Coronary artery (tissue), 2 donors: ENCODE data around the gene ZSWIM9.

Experiments used
- DNase-seq: peaks from one replicate; pipeline ENCODE4 v3.0.0-alpha.2; 2017; ENCODE audit warnings: low spot score
- H3K27ac ChIP-seq, 2 donors: fragments of 200-600 bp; sonication (generic); one replicate each; pipeline ENCODE4 v1.5.1; 2016 to 2019
- H3K4me3 ChIP-seq: fragments of 200-600 bp; sonication (generic); 2 replicates; pipeline ENCODE4 v1.5.1; 2016; ENCODE audit warnings: mild to moderate bottlenecking, moderate library complexity
- TF ChIP-seq, protein P1 (sequence below): fragments of 200-600 bp; sonication (generic); IDR thresholded peaks from one replicate; pipeline ENCODE4 v1.5.1; 2019; ENCODE audit warnings: antibody characterized with exemption

ZSWIM9 gene

GRCh38 chr19:48171710-48172109, 1.2 kb downstream of the ZSWIM9 start:
- TF ChIP-seq, protein P1, sequence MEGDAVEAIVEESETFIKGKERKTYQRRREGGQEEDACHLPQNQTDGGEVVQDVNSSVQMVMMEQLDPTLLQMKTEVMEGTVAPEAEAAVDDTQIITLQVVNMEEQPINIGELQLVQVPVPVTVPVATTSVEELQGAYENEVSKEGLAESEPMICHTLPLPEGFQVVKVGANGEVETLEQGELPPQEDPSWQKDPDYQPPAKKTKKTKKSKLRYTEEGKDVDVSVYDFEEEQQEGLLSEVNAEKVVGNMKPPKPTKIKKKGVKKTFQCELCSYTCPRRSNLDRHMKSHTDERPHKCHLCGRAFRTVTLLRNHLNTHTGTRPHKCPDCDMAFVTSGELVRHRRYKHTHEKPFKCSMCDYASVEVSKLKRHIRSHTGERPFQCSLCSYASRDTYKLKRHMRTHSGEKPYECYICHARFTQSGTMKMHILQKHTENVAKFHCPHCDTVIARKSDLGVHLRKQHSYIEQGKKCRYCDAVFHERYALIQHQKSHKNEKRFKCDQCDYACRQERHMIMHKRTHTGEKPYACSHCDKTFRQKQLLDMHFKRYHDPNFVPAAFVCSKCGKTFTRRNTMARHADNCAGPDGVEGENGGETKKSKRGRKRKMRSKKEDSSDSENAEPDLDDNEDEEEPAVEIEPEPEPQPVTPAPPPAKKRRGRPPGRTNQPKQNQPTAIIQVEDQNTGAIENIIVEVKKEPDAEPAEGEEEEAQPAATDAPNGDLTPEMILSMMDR: no peak
- no peak for DNase-seq
- Histone ChIP-seq H3K4me3 (no peak overlapping the region), H3K27ac (no peak overlapping the region)

- H3K27ac ChIP-seq: no peak overlapping the region
- no peak overlapping the region for H3K4me3 ChIP-seq
- TF ChIP-seq, protein P1: no peak
- DNase-seq: no peak
Measured at GRCh38 chr19:48174445-48175030, 4.1 kb downstream of the ZSWIM9 start.

DNA sequence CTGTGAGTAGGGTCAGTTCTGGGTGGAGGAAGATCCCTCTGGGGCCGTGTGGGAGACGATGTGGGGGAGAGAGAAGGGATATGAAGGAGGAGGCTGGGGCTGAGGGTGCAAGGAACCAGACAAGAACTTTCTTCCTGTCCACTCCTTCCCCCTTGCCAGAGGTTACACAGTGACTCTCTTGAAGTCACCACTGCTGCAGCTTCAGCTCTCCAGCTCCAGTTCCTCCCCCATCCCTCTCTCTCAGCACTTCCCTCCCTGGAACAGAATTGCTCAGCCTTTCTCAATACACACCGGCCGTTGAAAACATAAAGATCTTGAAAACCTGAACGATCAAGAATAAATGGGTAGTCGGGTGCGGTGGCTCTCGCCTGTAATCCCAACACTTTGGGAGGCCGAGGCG, 5.1 kb downstream of the ZSWIM9 start:
- Histone ChIP-seq H3K4me3 (no peak overlapping the region), H3K27ac (no peak overlapping the region)
- TF ChIP-seq, protein P1: no peak
- DNase-seq: no peak

DNA sequence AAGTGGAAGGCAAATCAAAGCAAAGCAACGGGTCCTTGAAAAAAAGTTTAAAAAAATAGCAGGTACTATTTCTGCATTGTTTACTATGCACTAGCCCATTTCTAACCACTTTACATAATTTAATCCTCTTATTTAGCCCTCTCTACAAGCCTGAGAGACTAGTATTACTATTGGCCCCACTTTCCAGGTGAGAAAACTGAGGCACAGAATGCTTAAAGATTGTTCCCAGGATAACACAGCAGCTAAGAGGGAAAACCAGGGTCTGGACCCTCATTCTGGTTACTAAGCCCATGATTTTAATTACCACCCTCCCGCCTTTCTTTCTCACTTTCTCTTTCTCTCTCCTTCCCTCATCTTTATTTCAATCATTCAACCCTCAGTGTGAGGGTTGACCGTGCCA, 5.7 kb downstream of the ZSWIM9 start:
- H3K27ac ChIP-seq: no peak overlapping the region
- H3K4me3 ChIP-seq: no peak overlapping the region
- TF ChIP-seq, protein P1: no peak
- no peak for DNase-seq

- no peak for DNase-seq
- no peak overlapping the region for H3K27ac ChIP-seq
- TF ChIP-seq, protein P1: no peak
- H3K4me3 ChIP-seq: no peak overlapping the region
Measured at GRCh38 chr19:48181505-48181904, 11.0 kb downstream of the ZSWIM9 start.

- H3K27ac ChIP-seq: no peak overlapping the region
- DNase-seq: no peak
- no peak overlapping the region for H3K4me3 ChIP-seq
- TF ChIP-seq, protein P1: no peak
Measured at GRCh38 chr19:48182434-48182833, 12.0 kb downstream of the ZSWIM9 start.

DNA sequence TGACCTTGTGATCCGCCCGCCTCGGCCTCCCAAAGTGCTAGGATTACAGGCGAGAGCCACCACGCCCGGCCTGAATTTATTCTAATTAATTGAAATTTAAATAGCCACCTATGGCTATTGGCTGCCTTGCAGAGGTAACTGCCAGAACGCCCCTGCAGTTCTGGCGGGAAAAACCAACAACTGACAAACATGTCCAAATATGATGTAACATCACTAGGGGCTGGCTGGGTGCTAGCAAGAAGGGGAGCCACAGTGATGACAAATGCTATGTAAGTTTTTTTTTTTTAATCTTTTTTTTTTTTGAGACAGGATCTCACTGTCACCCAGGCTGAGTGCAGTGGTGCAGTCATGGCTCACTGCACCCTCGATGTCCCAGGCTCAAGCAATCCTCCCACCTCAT, 12.9 kb downstream of the ZSWIM9 start:
- H3K27ac ChIP-seq: no peak overlapping the region
- H3K4me3 ChIP-seq: no peak overlapping the region
- no peak for DNase-seq
- TF ChIP-seq, protein P1: no peak
